Measurements from ENCODE around the gene B4GALT1. TPM values are rescaled to one million over a fixed set of nuclear protein-coding genes. Genes with fewer than 3 reads are reported as not detected.

The B4GALT1 gene, protein sequence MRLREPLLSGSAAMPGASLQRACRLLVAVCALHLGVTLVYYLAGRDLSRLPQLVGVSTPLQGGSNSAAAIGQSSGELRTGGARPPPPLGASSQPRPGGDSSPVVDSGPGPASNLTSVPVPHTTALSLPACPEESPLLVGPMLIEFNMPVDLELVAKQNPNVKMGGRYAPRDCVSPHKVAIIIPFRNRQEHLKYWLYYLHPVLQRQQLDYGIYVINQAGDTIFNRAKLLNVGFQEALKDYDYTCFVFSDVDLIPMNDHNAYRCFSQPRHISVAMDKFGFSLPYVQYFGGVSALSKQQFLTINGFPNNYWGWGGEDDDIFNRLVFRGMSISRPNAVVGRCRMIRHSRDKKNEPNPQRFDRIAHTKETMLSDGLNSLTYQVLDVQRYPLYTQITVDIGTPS
- 10 to 100 TPM; 41.2 to 41.4 TPM for total RNA-seq

DNA sequence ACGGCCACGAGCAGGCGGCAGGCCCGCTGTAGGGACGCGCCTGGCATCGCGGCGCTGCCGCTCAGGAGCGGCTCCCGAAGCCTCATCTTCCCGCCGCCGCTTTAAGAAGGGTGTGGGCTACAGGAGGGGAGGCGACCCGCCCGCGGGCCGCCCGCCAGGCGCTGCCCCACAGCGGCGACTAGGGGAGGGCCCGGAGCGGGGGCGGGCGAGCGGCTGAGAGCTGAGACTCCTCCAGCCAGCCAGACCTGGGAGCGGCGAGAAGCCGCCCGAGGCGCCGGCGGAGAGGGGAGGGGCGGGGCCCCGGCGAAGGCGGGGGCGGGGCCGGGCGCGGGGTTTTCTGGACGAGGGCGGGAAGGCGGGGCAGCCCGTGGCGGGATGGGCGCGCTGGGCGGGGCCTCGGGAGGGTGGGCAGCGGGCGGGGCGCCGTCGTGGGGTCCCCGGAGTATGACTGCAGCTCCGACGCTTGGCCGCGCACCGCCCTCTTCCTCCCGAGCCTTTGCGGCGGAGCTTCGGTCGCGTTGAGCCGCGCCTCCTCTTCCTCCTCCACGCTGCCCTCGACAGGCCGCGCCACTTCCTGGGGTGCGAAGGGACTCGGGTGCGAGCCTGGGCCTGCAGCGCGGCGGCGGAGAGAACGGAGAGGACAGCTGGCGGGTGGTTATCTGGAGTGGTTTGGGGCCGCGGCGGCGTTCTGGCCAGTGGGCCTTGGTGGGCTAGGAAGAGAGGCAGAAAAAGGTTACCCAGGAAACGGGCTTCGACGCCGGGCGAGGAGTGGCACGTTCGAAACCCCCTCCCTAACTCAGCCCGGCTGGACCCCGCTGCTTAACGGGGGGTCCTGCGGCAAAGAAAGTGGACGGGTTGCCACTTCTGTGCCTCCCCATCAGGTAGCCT, at the start of gene B4GALT1:
TSS of gene B4GALT1 (minus strand) at position 253 of the 888 bp plus-strand sequence. CDS start at position 86, 167 bp downstream.
- peak; percentile 96 for DNase-seq
- ChIA-PET CTCF (interaction anchor here (0.8 to 1.8 kb wide), 9 partner anchors 9 to 87 kb away, joined by 3 to 5 read pairs (median 3); no protein-coding TSS in a partner anchor), POLR2A (interaction anchor here (0.8 to 2.9 kb wide), 12 partner anchors 9 to 142 kb away, joined by 3 to 10 read pairs (median 4); partner anchors contain the start of gene DNAJA1)
- no peak for TF ChIP-seq CTCF (IDR thresholded peaks at IDR 0.05)
- Mint-ChIP-seq H3K27ac (peak within 1 kb of the TSS; percentile 97), H3K27me3 (no peaks in the 10 kb centered on the region), H3K9me3 (no peaks in the 10 kb centered on the region), H3K36me3 (ENCODE audit: low read depth) (peaks cover 15% of the 10 kb centered on the region), H3K4me3 (peak within 1 kb of the TSS; percentile 94), H3K4me1 (ENCODE audit: low read depth) (peaks cover 46% of the 10 kb centered on the region)
- ATAC-seq, result peak; percentile 79
- intact Hi-C loops (cut with micrococcal nuclease), result loop anchor here (5.0 to 10.0 kb wide), 2 partner anchors 35 to 53 kb away; no protein-coding TSS in a partner anchor

GRCh38 chr9:33211695-33212393, 44.7 kb upstream of the B4GALT1 start:
- ChIA-PET CTCF (no interaction called here), POLR2A (no interaction called here)
- intact Hi-C loops (cut with micrococcal nuclease), result no loop called here
- H3K4me3 Mint-ChIP-seq, result no peak overlapping the region
- H3K4me1 Mint-ChIP-seq (ENCODE audit: low read depth), result no peaks in the 10 kb centered on the region
- no peaks in the 10 kb centered on the region for H3K27me3 Mint-ChIP-seq
- DNase-seq (no peak), ATAC-seq (peak; percentile 30)
- H3K27ac Mint-ChIP-seq, result no peak overlapping the region
- no peaks in the 10 kb centered on the region for H3K36me3 Mint-ChIP-seq (ENCODE audit: low read depth)
- H3K9me3 Mint-ChIP-seq, result no peaks in the 10 kb centered on the region
- TF ChIP-seq CTCF (IDR thresholded peaks at IDR 0.05), result no peak

DNA sequence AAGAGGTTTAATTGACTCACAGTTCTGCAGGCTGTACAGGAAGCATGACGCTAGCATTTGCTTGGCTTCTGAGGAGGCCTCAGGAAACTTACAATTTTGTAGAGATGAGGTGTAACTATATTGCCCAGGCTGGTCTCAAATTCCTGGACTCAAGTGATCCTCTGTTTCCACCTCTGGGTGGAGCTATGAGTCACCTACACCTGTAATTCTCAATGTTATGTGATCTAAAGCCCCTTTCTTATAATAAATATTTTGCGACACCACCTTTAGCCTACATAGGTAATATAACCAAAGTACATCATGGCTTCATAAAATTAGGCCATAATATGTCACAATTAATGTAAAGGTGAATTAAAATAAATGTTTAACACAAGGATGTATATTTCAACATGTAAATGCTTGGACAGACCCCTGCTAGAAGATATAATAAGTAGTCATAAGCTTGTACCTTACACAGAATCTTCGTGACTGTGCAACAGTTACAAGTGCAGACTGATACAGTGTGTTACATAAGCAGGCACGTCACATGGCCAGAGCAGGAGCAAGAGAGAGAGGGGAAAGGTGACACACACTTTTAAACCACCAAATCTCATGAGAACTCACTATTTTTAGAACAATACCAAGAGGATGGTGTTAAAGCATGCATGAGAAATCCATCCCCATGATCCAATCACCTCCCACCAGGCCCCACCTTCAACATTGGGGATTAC, 43.0 kb upstream of the B4GALT1 start:
- H3K36me3 Mint-ChIP-seq (ENCODE audit: low read depth), result no peaks in the 10 kb centered on the region
- ATAC-seq, result no peak

More for the DNA sequence above, 43.0 kb upstream of the B4GALT1 start:
- Mint-ChIP-seq H3K27ac (no peak overlapping the region), H3K4me1 (ENCODE audit: low read depth) (no peaks in the 10 kb centered on the region), H3K9me3 (no peaks in the 10 kb centered on the region), H3K27me3 (no peaks in the 10 kb centered on the region), H3K4me3 (no peak overlapping the region)
- no peak for TF ChIP-seq CTCF (IDR thresholded peaks at IDR 0.05)
- ChIA-PET CTCF (interaction anchor here (0.9 to 1.4 kb wide), 2 partner anchors 10 to 16 kb away, joined by 3 to 4 read pairs; no protein-coding TSS in a partner anchor), POLR2A (interaction anchor here (1.3 kb wide), 1 partner anchor 20 kb away, joined by 3 read pairs; no protein-coding TSS in a partner anchor)
- intact Hi-C loops (cut with micrococcal nuclease), result no loop called here
- DNase-seq, result no peak

Data from activated CD8-positive, alpha-beta T cell treated with anti-CD3 and anti-CD28 coated beads for 36 hours (primary cell).